HepG2 (cell line): ENCODE measurements around the gene PANK4.

Source experiments
- ESRRA ChIP-seq: sonication (generic); formaldehyde crosslinking; IDR thresholded peaks from 2 replicates; pipeline ENCODE4 v1.5.1; 2020; ENCODE audit warnings: mild to moderate bottlenecking, low read depth, missing genetic modification reagents
- GATAD2A ChIP-seq: IDR thresholded peaks from 2 replicates; pipeline ENCODE4 v1.6.1; 2016
- HMG20B ChIP-seq: conservative IDR thresholded peaks from 2 replicates; pipeline ENCODE4 v1.6.1; 2016; ENCODE audit warnings: missing genetic modification reagents, missing compliant biosample characterization
- HNRNPL ChIP-seq: fragments of 200-400 bp; formaldehyde crosslinking; IDR thresholded peaks from 2 replicates; pipeline ENCODE4 v1.6.1; 2017; ENCODE audit warnings: mild to moderate bottlenecking, low read depth, low read length
- KLF12 ChIP-seq: sonication (generic); formaldehyde crosslinking; IDR thresholded peaks from 2 replicates; pipeline ENCODE4 v1.4.0; 2020; ENCODE audit warnings: missing genetic modification reagents, borderline replicate concordance
- PRMT3 ChIP-seq: sonication (generic); formaldehyde crosslinking; IDR thresholded peaks from 2 replicates; pipeline ENCODE4 v1.8.1; 2022; ENCODE audit warnings: low read depth, mild to moderate bottlenecking, moderate library complexity, missing genetic modification reagents, borderline replicate concordance
- ZSCAN29 ChIP-seq: sonication (generic); formaldehyde crosslinking; conservative IDR thresholded peaks from 2 replicates; pipeline ENCODE4 v1.4.0; 2020; ENCODE audit warnings: mild to moderate bottlenecking, missing genetic modification reagents
- TF ChIP-seq, protein P1 (sequence below), 2 experiments: sonication (generic) in 1 of 2; formaldehyde crosslinking in 1 of 2; IDR thresholded peaks; 2 replicates each; pipeline versions ENCODE4 v1.4.0 to v1.6.1; 2018 to 2020; ENCODE audit warnings: missing genetic modification reagents in 2 of 2, borderline replicate concordance in 1 of 2, low read depth in 1 of 2, mild to moderate bottlenecking in 1 of 2, missing biosample characterization in 1 of 2
- TF ChIP-seq, protein P2 (sequence below): sonication (generic); formaldehyde crosslinking; IDR thresholded peaks from 2 replicates; pipeline ENCODE4 v1.5.0; 2020; ENCODE audit warnings: missing genetic modification reagents
- TF ChIP-seq, protein P3 (sequence below): sonication (generic); formaldehyde crosslinking; IDR thresholded peaks from 2 replicates; pipeline ENCODE4 v1.4.0; 2020; ENCODE audit warnings: missing genetic modification reagents, borderline replicate concordance
- TF ChIP-seq, protein P4 (sequence below): sonication (generic); formaldehyde crosslinking; IDR thresholded peaks from 2 replicates; pipeline ENCODE4 v1.5.0; 2020; ENCODE audit warnings: mild to moderate bottlenecking, missing genetic modification reagents, moderate library complexity
- TF ChIP-seq, protein P5 (sequence below): fragments of 450-650 bp; IDR thresholded peaks from 2 replicates; pipeline ENCODE4 v1.6.1; 2016
- TF ChIP-seq, protein P6 (sequence below): IDR thresholded peaks from 2 replicates; pipeline ENCODE4 v1.6.1; 2016; ENCODE audit warnings: low read depth, control low read depth

DNA sequence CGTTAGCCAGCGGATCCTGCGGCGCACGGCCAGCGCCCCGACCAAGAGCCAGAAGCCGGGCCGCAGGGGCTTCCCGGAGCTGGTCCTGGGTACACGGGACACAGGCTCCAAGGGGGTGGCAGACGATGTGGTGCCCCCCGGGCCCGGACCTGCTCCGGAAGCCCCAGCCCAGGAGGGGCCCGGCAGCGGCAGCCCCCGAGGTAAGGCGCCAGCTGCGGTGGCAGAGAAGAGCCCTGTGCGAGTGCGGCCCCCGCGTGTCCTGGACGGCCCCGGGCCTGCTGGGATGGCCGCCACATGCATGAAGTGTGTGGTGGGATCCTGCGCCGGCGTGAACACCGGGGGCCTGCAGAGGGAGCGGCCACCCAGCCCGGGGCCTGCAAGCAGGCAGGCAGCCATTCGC lies 24.2 kb downstream of the PANK4 start:
- TF ChIP-seq, protein P1, sequence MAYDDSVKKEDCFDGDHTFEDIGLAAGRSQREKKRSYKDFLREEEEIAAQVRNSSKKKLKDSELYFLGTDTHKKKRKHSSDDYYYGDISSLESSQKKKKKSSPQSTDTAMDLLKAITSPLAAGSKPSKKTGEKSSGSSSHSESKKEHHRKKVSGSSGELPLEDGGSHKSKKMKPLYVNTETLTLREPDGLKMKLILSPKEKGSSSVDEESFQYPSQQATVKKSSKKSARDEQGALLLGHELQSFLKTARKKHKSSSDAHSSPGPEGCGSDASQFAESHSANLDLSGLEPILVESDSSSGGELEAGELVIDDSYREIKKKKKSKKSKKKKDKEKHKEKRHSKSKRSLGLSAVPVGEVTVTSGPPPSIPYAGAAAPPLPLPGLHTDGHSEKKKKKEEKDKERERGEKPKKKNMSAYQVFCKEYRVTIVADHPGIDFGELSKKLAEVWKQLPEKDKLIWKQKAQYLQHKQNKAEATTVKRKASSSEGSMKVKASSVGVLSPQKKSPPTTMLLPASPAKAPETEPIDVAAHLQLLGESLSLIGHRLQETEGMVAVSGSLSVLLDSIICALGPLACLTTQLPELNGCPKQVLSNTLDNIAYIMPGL (CRISPR knock-in tag; IDR thresholded peaks at IDR 0.05; ENCODE audit: borderline replicate concordance in 1 of 2, low read depth in 1 of 2) = no peak
- TF ChIP-seq GATAD2A (no peak), PRMT3 (CRISPR knock-in tag) (no peak), ESRRA (CRISPR knock-in tag) (no peak), KLF12 (CRISPR knock-in tag) (no peak), HNRNPL (no peak), ZSCAN29 (CRISPR knock-in tag) (no peak), HMG20B (CRISPR knock-in tag) (no peak)
- TF ChIP-seq, protein P2, sequence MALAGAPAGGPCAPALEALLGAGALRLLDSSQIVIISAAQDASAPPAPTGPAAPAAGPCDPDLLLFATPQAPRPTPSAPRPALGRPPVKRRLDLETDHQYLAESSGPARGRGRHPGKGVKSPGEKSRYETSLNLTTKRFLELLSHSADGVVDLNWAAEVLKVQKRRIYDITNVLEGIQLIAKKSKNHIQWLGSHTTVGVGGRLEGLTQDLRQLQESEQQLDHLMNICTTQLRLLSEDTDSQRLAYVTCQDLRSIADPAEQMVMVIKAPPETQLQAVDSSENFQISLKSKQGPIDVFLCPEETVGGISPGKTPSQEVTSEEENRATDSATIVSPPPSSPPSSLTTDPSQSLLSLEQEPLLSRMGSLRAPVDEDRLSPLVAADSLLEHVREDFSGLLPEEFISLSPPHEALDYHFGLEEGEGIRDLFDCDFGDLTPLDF (CRISPR knock-in tag) = no peak
- TF ChIP-seq, protein P3, sequence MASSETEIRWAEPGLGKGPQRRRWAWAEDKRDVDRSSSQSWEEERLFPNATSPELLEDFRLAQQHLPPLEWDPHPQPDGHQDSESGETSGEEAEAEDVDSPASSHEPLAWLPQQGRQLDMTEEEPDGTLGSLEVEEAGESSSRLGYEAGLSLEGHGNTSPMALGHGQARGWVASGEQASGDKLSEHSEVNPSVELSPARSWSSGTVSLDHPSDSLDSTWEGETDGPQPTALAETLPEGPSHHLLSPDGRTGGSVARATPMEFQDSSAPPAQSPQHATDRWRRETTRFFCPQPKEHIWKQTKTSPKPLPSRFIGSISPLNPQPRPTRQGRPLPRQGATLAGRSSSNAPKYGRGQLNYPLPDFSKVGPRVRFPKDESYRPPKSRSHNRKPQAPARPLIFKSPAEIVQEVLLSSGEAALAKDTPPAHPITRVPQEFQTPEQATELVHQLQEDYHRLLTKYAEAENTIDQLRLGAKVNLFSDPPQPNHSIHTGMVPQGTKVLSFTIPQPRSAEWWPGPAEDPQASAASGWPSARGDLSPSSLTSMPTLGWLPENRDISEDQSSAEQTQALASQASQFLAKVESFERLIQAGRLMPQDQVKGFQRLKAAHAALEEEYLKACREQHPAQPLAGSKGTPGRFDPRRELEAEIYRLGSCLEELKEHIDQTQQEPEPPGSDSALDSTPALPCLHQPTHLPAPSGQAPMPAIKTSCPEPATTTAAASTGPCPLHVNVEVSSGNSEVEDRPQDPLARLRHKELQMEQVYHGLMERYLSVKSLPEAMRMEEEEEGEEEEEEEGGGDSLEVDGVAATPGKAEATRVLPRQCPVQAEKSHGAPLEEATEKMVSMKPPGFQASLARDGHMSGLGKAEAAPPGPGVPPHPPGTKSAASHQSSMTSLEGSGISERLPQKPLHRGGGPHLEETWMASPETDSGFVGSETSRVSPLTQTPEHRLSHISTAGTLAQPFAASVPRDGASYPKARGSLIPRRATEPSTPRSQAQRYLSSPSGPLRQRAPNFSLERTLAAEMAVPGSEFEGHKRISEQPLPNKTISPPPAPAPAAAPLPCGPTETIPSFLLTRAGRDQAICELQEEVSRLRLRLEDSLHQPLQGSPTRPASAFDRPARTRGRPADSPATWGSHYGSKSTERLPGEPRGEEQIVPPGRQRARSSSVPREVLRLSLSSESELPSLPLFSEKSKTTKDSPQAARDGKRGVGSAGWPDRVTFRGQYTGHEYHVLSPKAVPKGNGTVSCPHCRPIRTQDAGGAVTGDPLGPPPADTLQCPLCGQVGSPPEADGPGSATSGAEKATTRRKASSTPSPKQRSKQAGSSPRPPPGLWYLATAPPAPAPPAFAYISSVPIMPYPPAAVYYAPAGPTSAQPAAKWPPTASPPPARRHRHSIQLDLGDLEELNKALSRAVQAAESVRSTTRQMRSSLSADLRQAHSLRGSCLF (CRISPR knock-in tag) = no peak
- TF ChIP-seq, protein P4, sequence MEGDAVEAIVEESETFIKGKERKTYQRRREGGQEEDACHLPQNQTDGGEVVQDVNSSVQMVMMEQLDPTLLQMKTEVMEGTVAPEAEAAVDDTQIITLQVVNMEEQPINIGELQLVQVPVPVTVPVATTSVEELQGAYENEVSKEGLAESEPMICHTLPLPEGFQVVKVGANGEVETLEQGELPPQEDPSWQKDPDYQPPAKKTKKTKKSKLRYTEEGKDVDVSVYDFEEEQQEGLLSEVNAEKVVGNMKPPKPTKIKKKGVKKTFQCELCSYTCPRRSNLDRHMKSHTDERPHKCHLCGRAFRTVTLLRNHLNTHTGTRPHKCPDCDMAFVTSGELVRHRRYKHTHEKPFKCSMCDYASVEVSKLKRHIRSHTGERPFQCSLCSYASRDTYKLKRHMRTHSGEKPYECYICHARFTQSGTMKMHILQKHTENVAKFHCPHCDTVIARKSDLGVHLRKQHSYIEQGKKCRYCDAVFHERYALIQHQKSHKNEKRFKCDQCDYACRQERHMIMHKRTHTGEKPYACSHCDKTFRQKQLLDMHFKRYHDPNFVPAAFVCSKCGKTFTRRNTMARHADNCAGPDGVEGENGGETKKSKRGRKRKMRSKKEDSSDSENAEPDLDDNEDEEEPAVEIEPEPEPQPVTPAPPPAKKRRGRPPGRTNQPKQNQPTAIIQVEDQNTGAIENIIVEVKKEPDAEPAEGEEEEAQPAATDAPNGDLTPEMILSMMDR = no peak
- TF ChIP-seq, protein P5, sequence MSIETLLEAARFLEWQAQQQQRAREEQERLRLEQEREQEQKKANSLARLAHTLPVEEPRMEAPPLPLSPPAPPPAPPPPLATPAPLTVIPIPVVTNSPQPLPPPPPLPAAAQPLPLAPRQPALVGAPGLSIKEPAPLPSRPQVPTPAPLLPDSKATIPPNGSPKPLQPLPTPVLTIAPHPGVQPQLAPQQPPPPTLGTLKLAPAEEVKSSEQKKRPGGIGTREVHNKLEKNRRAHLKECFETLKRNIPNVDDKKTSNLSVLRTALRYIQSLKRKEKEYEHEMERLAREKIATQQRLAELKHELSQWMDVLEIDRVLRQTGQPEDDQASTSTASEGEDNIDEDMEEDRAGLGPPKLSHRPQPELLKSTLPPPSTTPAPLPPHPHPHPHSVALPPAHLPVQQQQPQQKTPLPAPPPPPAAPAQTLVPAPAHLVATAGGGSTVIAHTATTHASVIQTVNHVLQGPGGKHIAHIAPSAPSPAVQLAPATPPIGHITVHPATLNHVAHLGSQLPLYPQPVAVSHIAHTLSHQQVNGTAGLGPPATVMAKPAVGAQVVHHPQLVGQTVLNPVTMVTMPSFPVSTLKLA = no peak
- TF ChIP-seq, protein P6, sequence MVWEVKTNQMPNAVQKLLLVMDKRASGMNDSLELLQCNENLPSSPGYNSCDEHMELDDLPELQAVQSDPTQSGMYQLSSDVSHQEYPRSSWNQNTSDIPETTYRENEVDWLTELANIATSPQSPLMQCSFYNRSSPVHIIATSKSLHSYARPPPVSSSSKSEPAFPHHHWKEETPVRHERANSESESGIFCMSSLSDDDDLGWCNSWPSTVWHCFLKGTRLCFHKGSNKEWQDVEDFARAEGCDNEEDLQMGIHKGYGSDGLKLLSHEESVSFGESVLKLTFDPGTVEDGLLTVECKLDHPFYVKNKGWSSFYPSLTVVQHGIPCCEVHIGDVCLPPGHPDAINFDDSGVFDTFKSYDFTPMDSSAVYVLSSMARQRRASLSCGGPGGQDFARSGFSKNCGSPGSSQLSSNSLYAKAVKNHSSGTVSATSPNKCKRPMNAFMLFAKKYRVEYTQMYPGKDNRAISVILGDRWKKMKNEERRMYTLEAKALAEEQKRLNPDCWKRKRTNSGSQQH (CRISPR knock-in tag) = no peak
